Measurements from ENCODE around the gene CTSA. TPM values are rescaled to one million over a fixed set of nuclear protein-coding genes. Genes with fewer than 3 reads are reported as not detected.
A peak's percentile ranks its signal among the peaks of the same experiment; 100 is the strongest.

The CTSA gene
- total and polyA plus RNA-seq, 4 donors, result 37.9 to 175 (median 112) TPM

DNA sequence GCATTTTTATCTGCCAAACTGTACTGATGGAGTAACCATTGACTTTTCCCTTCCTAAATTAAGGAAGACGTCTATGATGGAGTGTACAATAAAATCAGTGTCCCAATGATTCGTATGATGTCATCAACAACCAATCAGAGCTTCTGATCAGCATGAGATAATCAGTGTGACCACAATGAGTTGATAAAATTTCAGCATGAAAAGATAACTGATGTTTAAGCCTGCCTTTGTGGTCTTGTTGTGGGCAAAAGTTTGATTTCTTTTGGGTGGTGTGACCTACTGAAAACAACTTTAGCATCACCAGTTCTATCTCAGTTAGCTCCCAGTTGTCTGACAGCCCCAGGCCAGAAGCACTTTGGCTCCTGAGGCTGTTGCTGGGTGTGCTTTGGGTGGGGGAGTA, 46.6 kb downstream of the CTSA start:
- H3K27ac ChIP-seq (ENCODE audit: low read depth in 1 of 2, low read length in 2 of 2), result no peak overlapping the region
- no peak overlapping the region for H3K4me3 ChIP-seq (ENCODE audit: low read length in 2 of 2)
- intact Hi-C loops (cut with DNase I), result loop anchor here in 1 of 2 donors (10.0 kb wide), 1 partner anchor 143 kb away; the partner anchor contains the start of genes DNTTIP1 and WFDC3
- no peak for DNase-seq
- ATAC-seq (ENCODE audit: low FRiP score), result no peak
- peaks cover 0 to 19% of the 10 kb centered on the region in 2 donors for H3K36me3 ChIP-seq (ENCODE audit: control insufficient read depth in 1 of 2, insufficient read depth in 2 of 2, low read length in 1 of 2)
- WGBS, 2 donors, result 64 to 72% methylated on average over 2 of the region's 2 CpGs
- H3K9me3 ChIP-seq (ENCODE audit: control insufficient read depth, low read length), result no peaks in the 10 kb centered on the region
- H3K4me1 ChIP-seq (ENCODE audit: control insufficient read depth in 1 of 2, insufficient read depth in 2 of 2, low read length in 2 of 2), result no peaks in the 10 kb centered on the region
- no peaks in the 10 kb centered on the region for H3K27me3 ChIP-seq (ENCODE audit: control insufficient read depth in 1 of 2, insufficient read depth in 2 of 2, low read length in 1 of 2)

DNA sequence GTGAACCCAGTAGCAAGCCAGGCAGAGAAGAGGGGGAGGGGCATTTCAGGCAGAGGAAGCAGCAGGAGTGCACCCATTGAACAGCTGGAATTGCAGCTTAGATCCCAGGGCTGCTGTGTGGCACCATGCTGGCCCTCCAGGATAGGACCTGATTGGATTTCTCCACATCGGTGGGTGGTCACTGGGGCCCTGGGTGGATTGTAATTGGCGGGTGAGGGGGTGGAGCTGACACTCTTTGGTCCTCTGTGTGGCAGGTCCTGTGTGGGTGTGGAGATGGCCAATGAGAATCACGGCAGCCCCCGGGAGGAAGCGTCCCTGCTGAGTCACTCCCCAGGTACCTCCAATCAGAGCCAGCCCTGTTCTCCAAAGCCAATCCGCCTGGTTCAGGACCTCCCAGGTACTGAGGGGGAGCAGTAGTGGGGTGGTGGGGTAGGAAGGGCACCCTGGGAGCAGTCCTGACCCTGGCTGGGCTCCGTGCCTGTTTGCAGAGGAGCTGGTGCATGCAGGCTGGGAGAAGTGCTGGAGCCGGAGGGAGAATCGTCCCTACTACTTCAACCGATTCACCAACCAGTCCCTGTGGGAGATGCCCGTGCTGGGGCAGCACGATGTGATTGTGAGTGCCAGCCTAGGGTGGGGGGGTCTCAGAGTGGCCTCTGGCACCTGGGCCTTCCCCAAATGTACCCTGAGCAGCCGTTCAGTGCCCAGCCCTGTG, 47.7 kb downstream of the CTSA start:
- Histone ChIP-seq H3K9me3 (ENCODE audit: control insufficient read depth, low read length) (no peaks in the 10 kb centered on the region), H3K36me3 (ENCODE audit: control insufficient read depth in 1 of 2, insufficient read depth in 2 of 2, low read length in 1 of 2) (peaks cover 0 to 25% of the 10 kb centered on the region in 2 donors), H3K4me3 (ENCODE audit: low read length in 2 of 2) (no peak overlapping the region), H3K27ac (ENCODE audit: low read depth in 1 of 2, low read length in 2 of 2) (no peak overlapping the region), H3K27me3 (ENCODE audit: control insufficient read depth in 1 of 2, insufficient read depth in 2 of 2, low read length in 1 of 2) (no peaks in the 10 kb centered on the region), H3K4me1 (ENCODE audit: control insufficient read depth in 1 of 2, insufficient read depth in 2 of 2, low read length in 2 of 2) (no peaks in the 10 kb centered on the region)
- DNase-seq, result peak; percentile 41 to 72
- ATAC-seq (ENCODE audit: low FRiP score), result no peak
- 80 to 84% methylated on average over 13 of the region's 13 CpGs for WGBS, 2 donors
- intact Hi-C loops (cut with DNase I), result loop anchor here in 1 of 2 donors (10.0 kb wide), 1 partner anchor 144 kb away; the partner anchor contains the start of genes DNTTIP1 and WFDC3

DNA sequence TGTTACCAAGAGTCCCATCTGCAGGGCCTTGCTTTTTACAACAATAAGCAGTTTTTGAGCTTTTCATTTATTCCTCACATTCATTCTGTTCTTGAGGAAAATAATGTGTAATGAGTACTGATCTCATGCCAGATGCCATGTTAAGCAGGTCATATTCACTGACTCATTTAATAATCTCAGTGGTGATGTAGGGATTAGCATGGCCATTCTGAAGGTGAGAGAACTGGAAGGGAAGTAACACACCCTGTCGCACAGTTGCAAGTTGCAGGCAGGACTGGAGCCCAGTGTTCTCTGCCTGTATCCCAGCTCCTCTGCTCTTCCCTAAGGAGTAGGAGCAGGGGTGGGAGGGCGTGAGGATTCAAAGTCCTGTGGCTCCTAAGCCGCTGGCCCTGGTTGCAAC, 48.9 kb downstream of the CTSA start:
- H3K27ac ChIP-seq (ENCODE audit: low read depth in 1 of 2, low read length in 2 of 2), result no peak overlapping the region
- H3K27me3 ChIP-seq (ENCODE audit: control insufficient read depth in 1 of 2, insufficient read depth in 2 of 2, low read length in 1 of 2), result no peaks in the 10 kb centered on the region
- H3K36me3 ChIP-seq (ENCODE audit: control insufficient read depth in 1 of 2, insufficient read depth in 2 of 2, low read length in 1 of 2), result peaks cover 2 to 27% of the 10 kb centered on the region in 2 donors
- H3K4me3 ChIP-seq (ENCODE audit: low read length in 2 of 2), result no peak overlapping the region
- H3K4me1 ChIP-seq (ENCODE audit: control insufficient read depth in 1 of 2, insufficient read depth in 2 of 2, low read length in 2 of 2), result no peaks in the 10 kb centered on the region
- intact Hi-C loops (cut with DNase I), result no loop called here
- DNase-seq (no peak), ATAC-seq (ENCODE audit: low FRiP score) (no peak)
- H3K9me3 ChIP-seq (ENCODE audit: control insufficient read depth, low read length), result no peaks in the 10 kb centered on the region
- 87 to 94% methylated on average over 3 of the region's 3 CpGs for WGBS, 2 donors

DNA sequence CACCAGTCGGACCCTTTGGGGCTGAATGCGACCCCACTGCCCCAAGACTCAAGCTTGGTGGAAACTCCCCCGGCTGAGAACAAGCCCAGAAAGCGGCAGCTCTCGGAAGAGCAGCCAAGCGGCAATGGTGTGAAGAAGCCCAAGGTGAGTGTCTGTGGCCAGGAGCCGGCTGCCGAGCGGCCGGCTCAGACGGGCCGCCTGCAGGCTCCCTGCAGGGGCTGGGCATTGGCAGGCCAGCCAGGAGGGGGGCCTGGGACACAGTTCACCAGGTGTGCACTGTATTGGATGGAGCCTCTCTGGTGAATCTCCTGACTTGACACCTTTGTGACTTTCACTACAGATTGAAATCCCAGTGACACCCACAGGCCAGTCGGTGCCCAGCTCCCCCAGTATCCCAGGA, 49.3 kb downstream of the CTSA start:
- H3K9me3 ChIP-seq (ENCODE audit: control insufficient read depth, low read length), result no peaks in the 10 kb centered on the region
- H3K36me3 ChIP-seq (ENCODE audit: control insufficient read depth in 1 of 2, insufficient read depth in 2 of 2, low read length in 1 of 2), result peaks cover 2 to 28% of the 10 kb centered on the region in 2 donors
- H3K27me3 ChIP-seq (ENCODE audit: control insufficient read depth in 1 of 2, insufficient read depth in 2 of 2, low read length in 1 of 2), result no peaks in the 10 kb centered on the region
- WGBS, 2 donors, result 87 to 90% methylated on average over 13 of the region's 13 CpGs
- no peak overlapping the region for H3K4me3 ChIP-seq (ENCODE audit: low read length in 2 of 2)
- no peak overlapping the region for H3K27ac ChIP-seq (ENCODE audit: low read depth in 1 of 2, low read length in 2 of 2)
- DNase-seq (no peak), ATAC-seq (ENCODE audit: low FRiP score) (no peak)
- H3K4me1 ChIP-seq (ENCODE audit: control insufficient read depth in 1 of 2, insufficient read depth in 2 of 2, low read length in 2 of 2), result no peaks in the 10 kb centered on the region
- intact Hi-C loops (cut with DNase I), result no loop called here

DNA sequence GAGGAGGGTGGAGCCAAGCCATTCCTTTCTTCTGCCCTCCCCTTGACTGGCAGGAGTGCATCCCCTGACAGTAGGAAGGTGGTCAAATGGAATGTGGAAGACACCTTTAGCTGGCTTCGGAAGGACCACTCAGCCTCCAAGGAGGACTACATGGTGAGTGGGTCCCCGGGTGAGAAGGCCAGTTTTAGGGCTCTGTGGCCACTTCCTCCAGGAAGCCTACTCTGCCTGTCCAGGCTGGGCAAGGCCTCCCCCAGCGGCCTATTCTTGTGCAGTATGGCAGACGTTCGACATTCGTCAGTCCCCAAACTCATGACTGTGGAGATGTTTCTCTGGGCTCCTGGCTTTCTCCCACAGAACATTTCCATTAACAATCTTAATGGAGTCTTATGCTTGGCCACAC, 52.5 kb downstream of the CTSA start:
- Histone ChIP-seq H3K9me3 (ENCODE audit: control insufficient read depth, low read length) (no peaks in the 10 kb centered on the region), H3K36me3 (ENCODE audit: control insufficient read depth in 1 of 2, insufficient read depth in 2 of 2, low read length in 1 of 2) (peaks cover 2 to 38% of the 10 kb centered on the region in 2 donors), H3K4me3 (ENCODE audit: low read length in 2 of 2) (no peak overlapping the region), H3K27ac (ENCODE audit: low read depth in 1 of 2, low read length in 2 of 2) (no peak overlapping the region), H3K27me3 (ENCODE audit: control insufficient read depth in 1 of 2, insufficient read depth in 2 of 2, low read length in 1 of 2) (no peaks in the 10 kb centered on the region), H3K4me1 (ENCODE audit: control insufficient read depth in 1 of 2, insufficient read depth in 2 of 2, low read length in 2 of 2) (no peaks in the 10 kb centered on the region)
- no peak for DNase-seq
- no peak for ATAC-seq (ENCODE audit: low FRiP score)
- intact Hi-C loops (cut with DNase I), result no loop called here
- WGBS, 2 donors, result 84 to 85% methylated on average over 6 of the region's 6 CpGs

DNA sequence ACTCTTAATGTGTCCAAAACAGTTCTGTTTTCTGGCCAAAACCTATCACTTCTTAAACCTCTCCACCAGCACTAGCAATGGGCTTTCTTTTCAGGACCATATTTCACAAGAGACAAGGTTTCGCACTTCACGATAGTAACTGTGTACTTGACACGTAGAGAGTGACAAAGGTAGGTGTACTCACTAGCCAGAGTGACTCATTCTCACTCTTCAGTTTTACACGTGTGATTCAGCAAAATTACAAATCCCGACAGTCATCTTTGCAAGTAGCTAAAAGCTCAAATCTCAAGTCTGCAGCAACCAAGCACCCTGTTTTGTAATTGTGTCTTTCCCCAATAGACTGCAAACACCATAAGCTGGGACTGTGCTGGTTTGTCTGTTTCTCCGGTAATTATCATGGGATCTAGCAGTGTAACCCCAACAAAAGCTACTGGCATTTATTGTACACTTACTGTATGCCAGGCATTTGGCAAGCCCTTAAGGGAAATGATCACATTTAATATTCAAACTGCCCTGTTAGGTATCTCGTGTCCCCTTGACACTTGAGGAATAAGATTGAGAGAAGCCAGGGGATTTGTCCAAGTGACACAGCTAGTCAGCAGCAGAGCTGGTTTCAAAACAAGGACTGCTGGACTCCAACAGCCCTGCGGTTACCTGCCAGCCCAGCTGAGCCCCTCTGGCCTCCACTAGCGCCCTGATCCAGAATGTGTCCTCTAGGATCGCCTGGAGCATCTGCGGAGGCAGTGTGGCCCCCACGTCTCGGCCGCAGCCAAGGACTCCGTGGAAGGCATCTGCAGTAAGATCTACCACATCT, 53.2 kb downstream of the CTSA start:
- no peaks in the 10 kb centered on the region for H3K9me3 ChIP-seq (ENCODE audit: control insufficient read depth, low read length)
- peaks cover 2 to 33% of the 10 kb centered on the region in 2 donors for H3K36me3 ChIP-seq (ENCODE audit: control insufficient read depth in 1 of 2, insufficient read depth in 2 of 2, low read length in 1 of 2)
- H3K4me1 ChIP-seq (ENCODE audit: control insufficient read depth in 1 of 2, insufficient read depth in 2 of 2, low read length in 2 of 2), result no peaks in the 10 kb centered on the region
- intact Hi-C loops (cut with DNase I), result no loop called here
- DNase-seq (no peak), ATAC-seq (ENCODE audit: low FRiP score) (no peak)
- no peak overlapping the region for H3K4me3 ChIP-seq (ENCODE audit: low read length in 2 of 2)
- H3K27me3 ChIP-seq (ENCODE audit: control insufficient read depth in 1 of 2, insufficient read depth in 2 of 2, low read length in 1 of 2), result no peaks in the 10 kb centered on the region
- no peak overlapping the region for H3K27ac ChIP-seq (ENCODE audit: low read depth in 1 of 2, low read length in 2 of 2)
- WGBS, 2 donors, result 78 to 83% methylated on average over 15 of the region's 15 CpGs

DNA sequence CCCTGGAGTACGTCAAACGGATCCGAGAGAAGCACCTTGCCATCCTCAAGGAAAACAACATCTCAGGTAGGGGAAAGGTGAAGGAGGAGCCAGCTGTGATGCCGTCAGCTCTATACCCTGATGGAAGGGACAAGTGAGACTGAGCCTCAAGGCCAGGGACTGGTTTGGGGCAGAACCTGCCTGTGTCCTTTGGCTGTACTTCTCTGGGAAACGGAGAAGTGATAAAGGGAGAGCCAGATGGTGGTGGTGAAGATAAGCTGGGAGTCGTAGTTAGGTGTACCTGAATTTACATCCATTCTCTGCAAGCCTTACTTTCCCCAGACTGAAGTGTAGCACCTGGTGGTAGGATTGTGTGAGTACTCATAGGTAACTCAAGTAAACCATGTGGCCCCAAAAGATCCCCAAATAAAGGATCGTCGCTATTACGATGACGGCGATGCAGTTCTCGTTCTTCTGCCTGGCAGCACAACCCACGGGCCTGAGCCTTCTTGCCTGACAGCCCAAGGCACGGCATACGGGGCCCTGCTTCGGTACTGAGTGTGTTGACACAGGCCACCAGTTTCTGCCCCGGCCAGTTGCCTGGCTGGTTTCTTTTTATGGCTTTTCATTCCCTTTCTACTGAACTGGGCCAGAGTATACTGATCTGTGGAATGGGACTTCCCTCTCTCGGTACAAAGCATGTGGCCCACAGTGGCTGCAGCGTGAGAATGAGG, 54.0 kb downstream of the CTSA start:
- intact Hi-C loops (cut with DNase I), result no loop called here
- Histone ChIP-seq H3K36me3 (ENCODE audit: control insufficient read depth in 1 of 2, insufficient read depth in 2 of 2, low read length in 1 of 2) (peaks cover 2 to 29% of the 10 kb centered on the region in 2 donors), H3K27me3 (ENCODE audit: control insufficient read depth in 1 of 2, insufficient read depth in 2 of 2, low read length in 1 of 2) (no peaks in the 10 kb centered on the region), H3K4me1 (ENCODE audit: control insufficient read depth in 1 of 2, insufficient read depth in 2 of 2, low read length in 2 of 2) (no peaks in the 10 kb centered on the region), H3K9me3 (ENCODE audit: control insufficient read depth, low read length) (no peaks in the 10 kb centered on the region), H3K4me3 (ENCODE audit: low read length in 2 of 2) (no peak overlapping the region), H3K27ac (ENCODE audit: low read depth in 1 of 2, low read length in 2 of 2) (no peak overlapping the region)
- WGBS, 2 donors, result 81 to 84% methylated on average over 19 of the region's 19 CpGs
- ATAC-seq (ENCODE audit: low FRiP score), result no peak
- no peak for DNase-seq

DNA sequence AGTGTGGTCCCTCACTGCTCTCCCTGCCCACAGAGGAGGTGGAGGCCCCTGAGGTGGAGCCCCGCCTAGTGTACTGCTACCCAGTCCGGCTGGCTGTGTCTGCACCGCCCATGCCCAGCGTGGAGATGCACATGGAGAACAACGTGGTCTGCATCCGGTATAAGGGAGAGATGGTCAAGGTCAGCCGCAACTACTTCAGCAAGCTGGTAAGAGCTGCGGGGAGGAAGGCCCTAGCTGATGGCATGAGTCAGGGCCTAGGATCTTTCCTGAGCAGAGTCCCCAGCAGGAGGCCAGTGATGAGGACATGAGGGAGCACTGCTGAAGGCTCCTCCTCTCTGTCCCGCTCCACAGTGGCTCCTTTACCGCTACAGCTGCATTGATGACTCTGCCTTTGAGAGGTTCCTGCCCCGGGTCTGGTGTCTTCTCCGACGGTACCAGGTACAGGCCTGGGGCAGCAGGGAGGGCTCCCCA, 54.6 kb downstream of the CTSA start:
- Histone ChIP-seq H3K4me1 (ENCODE audit: control insufficient read depth in 1 of 2, insufficient read depth in 2 of 2, low read length in 2 of 2) (no peaks in the 10 kb centered on the region), H3K27ac (ENCODE audit: low read depth in 1 of 2, low read length in 2 of 2) (no peak overlapping the region), H3K4me3 (ENCODE audit: low read length in 2 of 2) (no peak overlapping the region), H3K9me3 (ENCODE audit: control insufficient read depth, low read length) (no peaks in the 10 kb centered on the region), H3K36me3 (ENCODE audit: control insufficient read depth in 1 of 2, insufficient read depth in 2 of 2, low read length in 1 of 2) (peaks cover 2 to 28% of the 10 kb centered on the region in 2 donors), H3K27me3 (ENCODE audit: control insufficient read depth in 1 of 2, insufficient read depth in 2 of 2, low read length in 1 of 2) (no peaks in the 10 kb centered on the region)
- intact Hi-C loops (cut with DNase I), result no loop called here
- 83% methylated on average over 13 of the region's 13 CpGs for WGBS, 2 donors
- no peak for DNase-seq
- ATAC-seq (ENCODE audit: low FRiP score), result no peak

Measured in aorta (tissue), 5 donors.